Islet precursor cell (in vitro differentiated cells): ENCODE results near the gene BCL7A.
"Not testable (repeated sequence)": the region's sequence is repeated elsewhere in the genome, so short reads cannot be mapped to it uniquely, and the experiment has no call there.

ENCODE experiments used
- DNase-seq: peaks from one replicate; pipeline ENCODE4 v3.0.0-alpha.2; 2018

The BCL7A gene

GRCh38 chr12:122021822-122022392, at the start of gene BCL7A:
BCL7A (plus strand) TSS chr12:122021884; CDS start chr12:122022092, 208 bp downstream.
- peak; percentile 92 for DNase-seq

GRCh38 chr12:121974026-121974985, 47.4 kb upstream of the BCL7A start:
- no peak for DNase-seq

- no peak for DNase-seq
These were observed 46.7 kb upstream of the BCL7A start for GRCh38 chr12:121975021-121975420.

GRCh38 chr12:121976950-121977349, 44.7 kb upstream of the BCL7A start:
- DNase-seq = no peak

- no peak for DNase-seq
These were observed 41.3 kb upstream of the BCL7A start for GRCh38 chr12:121980191-121980891.

- DNase-seq = no peak
These were observed 40.8 kb upstream of the BCL7A start for GRCh38 chr12:121980892-121981272.

GRCh38 chr12:121981456-121981855, 40.2 kb upstream of the BCL7A start:
- DNase-seq = no peak

- no peak for DNase-seq
These were observed 38.7 kb upstream of the BCL7A start for GRCh38 chr12:121982950-121983349.

- DNase-seq = no peak
These were observed 38.0 kb upstream of the BCL7A start for GRCh38 chr12:121983536-121984210.

GRCh38 chr12:121986489-121987245, 35.0 kb upstream of the BCL7A start:
- DNase-seq = no peak

GRCh38 chr12:121988519-121988918, 33.2 kb upstream of the BCL7A start:
- DNase-seq = not testable (repeated sequence)

- no peak for DNase-seq
These were observed 32.2 kb upstream of the BCL7A start for GRCh38 chr12:121989276-121990113.

GRCh38 chr12:121990114-121990647, 31.5 kb upstream of the BCL7A start:
- no peak for DNase-seq

- no peak for DNase-seq
These were observed 30.7 kb upstream of the BCL7A start for GRCh38 chr12:121990692-121991603.

GRCh38 chr12:121992059-121992879, 29.4 kb upstream of the BCL7A start:
- DNase-seq = no peak

- no peak for DNase-seq
These were observed 25.4 kb upstream of the BCL7A start for GRCh38 chr12:121996050-121996944.

GRCh38 chr12:121996945-121997612, 24.6 kb upstream of the BCL7A start:
- DNase-seq = no peak
